Measurements from ENCODE around the gene CHADL. TPM values are rescaled to one million over a fixed set of nuclear protein-coding genes. Genes with fewer than 3 reads are reported as not detected.

CHADL gene
- total and polyA plus RNA-seq, 2 of the 4 experiments (the other 2 are of a cell fraction) = 0.18 to 0.53 TPM

GRCh38 chr22:41261541-41262249, 21.0 kb upstream of the CHADL start:
- no peak overlapping the region for H3K9ac ChIP-seq (ENCODE audit: low read depth, low read length)
- no peak overlapping the region for H3K4me2 ChIP-seq (ENCODE audit: low read depth, low read length)
- H3K27me3 ChIP-seq (ENCODE audit: control insufficient read depth, insufficient read depth, low read length) = no peaks in the 10 kb centered on the region
- dilution Hi-C loops (cut with HindIII; ENCODE audit: low sequenced_read_pairs, unreplicated experiment) (no loop called here), in situ Hi-C loops (cut with MboI; ENCODE audit: low sequenced_read_pairs) (no loop called here), intact Hi-C loops (cut with micrococcal nuclease) (no loop called here)
- no peak overlapping the region for H2AK9ac ChIP-seq (replicated peaks; ENCODE audit: low read depth, low read length, poor library complexity)
- no peak overlapping the region for H2AFZ ChIP-seq (replicated peaks; ENCODE audit: low read length, poor library complexity)
- no peak overlapping the region for H4K5ac ChIP-seq (ENCODE audit: low read depth, low read length)
- H2BK20ac ChIP-seq (ENCODE audit: low read depth, low read length) = no peak overlapping the region
- H4K91ac ChIP-seq (ENCODE audit: insufficient read depth, low read depth, low read length) = no peak overlapping the region
- peaks cover 41% of the 10 kb centered on the region for H4K20me1 ChIP-seq (ENCODE audit: insufficient read depth, low read length)
- H3K9me3 ChIP-seq (ENCODE audit: control insufficient read depth, insufficient read depth, low read length) = no peaks in the 10 kb centered on the region
- 0 out of 2 replicates have a peak overlapping the region, but pooled peaks have one; percentile 31 for H3K23ac ChIP-seq (ENCODE audit: low read depth, low read length)
- H3K4ac ChIP-seq (ENCODE audit: low read depth, low read length) = no peak overlapping the region; the same call in 1 of the 2 replicates
- no peak overlapping the region for H3K4me3 ChIP-seq (ENCODE audit: insufficient read depth, low read depth, low read length)
- no peak overlapping the region; the same call in 1 of the 2 replicates for H3K14ac ChIP-seq (replicated peaks; ENCODE audit: low read depth, low read length)
- ATAC-seq (ENCODE audit: low read depth) = no peak
- H3K18ac ChIP-seq (ENCODE audit: low read depth, low read length) = no peak overlapping the region
- H3K36me3 ChIP-seq (ENCODE audit: control insufficient read depth, insufficient read depth, low read length) = peaks cover 80% of the 10 kb centered on the region
- no peak overlapping the region for H2BK15ac ChIP-seq (ENCODE audit: low read depth, low read length)
- 86% methylated on average over 5 of the region's 12 CpGs; no CpG with 5 or more reads in 1 of the 2 experiments for WGBS, 2 experiments (ENCODE audit: extremely low coverage in 2 of 2, insufficient read length in 1 of 2)
- H3K79me1 ChIP-seq (ENCODE audit: low read depth in 1 of 2, low read length in 2 of 2) = peaks cover 56 to 86% of the 10 kb centered on the region in 2 experiments
- H2BK120ac ChIP-seq (ENCODE audit: low read depth, low read length) = peak overlapping the region; percentile 47; the same call in 1 of the 2 replicates
- H4K8ac ChIP-seq (ENCODE audit: low read depth in 2 of 2, low read length in 2 of 2) = 0 out of 4 replicates have a peak overlapping the region, but pooled peaks of 1 of the 2 experiments have one; percentile 5
- H3K56ac ChIP-seq (ENCODE audit: extremely low read depth, insufficient read depth, low read length) = no peak overlapping the region
- no TSS peak for BruUV-seq (replicated peaks)
- peaks cover 8% of the 10 kb centered on the region for H3K4me1 ChIP-seq (ENCODE audit: control insufficient read depth, insufficient read depth, low read length)
- no peak for DNase-seq
- H2AK5ac ChIP-seq (ENCODE audit: low read depth, low read length) = no peak overlapping the region
- POLR2A ChIA-PET (ENCODE audit: unreplicated experiment) = no interaction called here
- peaks cover 31% of the 10 kb centered on the region for H3K9me1 ChIP-seq (ENCODE audit: insufficient read depth, low read length)
- no peak overlapping the region for H2BK5ac ChIP-seq (ENCODE audit: low read depth, low read length, poor library complexity, severe bottlenecking)
- no peak overlapping the region for H3K27ac ChIP-seq (ENCODE audit: insufficient read depth, low read length)
- CTCF ChIA-PET = no interaction called here
- TF ChIP-seq MAZ (IDR thresholded peaks at IDR 0.05; ENCODE audit: borderline replicate concordance, low read depth, low read length) = no peak
- TF ChIP-seq RAD21 (IDR thresholded peaks at IDR 0.05; ENCODE audit: low read length) = no peak
- no peak for TF ChIP-seq MAFK (IDR thresholded peaks at IDR 0.05; ENCODE audit: low read depth, low read length)
- TF ChIP-seq SMC3 (IDR thresholded peaks at IDR 0.05; ENCODE audit: low read depth, low read length) = no peak
- no peak for TF ChIP-seq CEBPB (IDR thresholded peaks at IDR 0.05; ENCODE audit: low read depth, low read length)
- TF ChIP-seq, protein P1, sequence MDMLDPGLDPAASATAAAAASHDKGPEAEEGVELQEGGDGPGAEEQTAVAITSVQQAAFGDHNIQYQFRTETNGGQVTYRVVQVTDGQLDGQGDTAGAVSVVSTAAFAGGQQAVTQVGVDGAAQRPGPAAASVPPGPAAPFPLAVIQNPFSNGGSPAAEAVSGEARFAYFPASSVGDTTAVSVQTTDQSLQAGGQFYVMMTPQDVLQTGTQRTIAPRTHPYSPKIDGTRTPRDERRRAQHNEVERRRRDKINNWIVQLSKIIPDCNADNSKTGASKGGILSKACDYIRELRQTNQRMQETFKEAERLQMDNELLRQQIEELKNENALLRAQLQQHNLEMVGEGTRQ (IDR thresholded peaks at IDR 0.05; ENCODE audit: low read depth, low read length) = no peak
- no peak for TF ChIP-seq CHD1 (IDR thresholded peaks at IDR 0.05; ENCODE audit: low read depth, low read length)
- TF ChIP-seq RCOR1 (IDR thresholded peaks at IDR 0.05; ENCODE audit: insufficient replicate concordance, low read length) = no peak
- no peak for TF ChIP-seq POLR2A (IDR thresholded peaks at IDR 0.05; ENCODE audit: low read depth, low read length)
- no peak for TF ChIP-seq NFE2L2 (IDR thresholded peaks at IDR 0.05; ENCODE audit: low read depth, low read length)
- TF ChIP-seq MXI1 (IDR thresholded peaks at IDR 0.05; ENCODE audit: borderline replicate concordance, low read depth, low read length) = no peak
- TF ChIP-seq, protein P2, sequence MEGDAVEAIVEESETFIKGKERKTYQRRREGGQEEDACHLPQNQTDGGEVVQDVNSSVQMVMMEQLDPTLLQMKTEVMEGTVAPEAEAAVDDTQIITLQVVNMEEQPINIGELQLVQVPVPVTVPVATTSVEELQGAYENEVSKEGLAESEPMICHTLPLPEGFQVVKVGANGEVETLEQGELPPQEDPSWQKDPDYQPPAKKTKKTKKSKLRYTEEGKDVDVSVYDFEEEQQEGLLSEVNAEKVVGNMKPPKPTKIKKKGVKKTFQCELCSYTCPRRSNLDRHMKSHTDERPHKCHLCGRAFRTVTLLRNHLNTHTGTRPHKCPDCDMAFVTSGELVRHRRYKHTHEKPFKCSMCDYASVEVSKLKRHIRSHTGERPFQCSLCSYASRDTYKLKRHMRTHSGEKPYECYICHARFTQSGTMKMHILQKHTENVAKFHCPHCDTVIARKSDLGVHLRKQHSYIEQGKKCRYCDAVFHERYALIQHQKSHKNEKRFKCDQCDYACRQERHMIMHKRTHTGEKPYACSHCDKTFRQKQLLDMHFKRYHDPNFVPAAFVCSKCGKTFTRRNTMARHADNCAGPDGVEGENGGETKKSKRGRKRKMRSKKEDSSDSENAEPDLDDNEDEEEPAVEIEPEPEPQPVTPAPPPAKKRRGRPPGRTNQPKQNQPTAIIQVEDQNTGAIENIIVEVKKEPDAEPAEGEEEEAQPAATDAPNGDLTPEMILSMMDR (conservative IDR thresholded peaks at IDR 0.05; ENCODE audit: low read depth, low read length) = no peak
- TF ChIP-seq ELK1 (IDR thresholded peaks at IDR 0.05; ENCODE audit: borderline replicate concordance, low read depth, low read length) = no peak
- TF ChIP-seq FOS (IDR thresholded peaks at IDR 0.05; ENCODE audit: low read depth, low read length) = no peak
- no peak for TF ChIP-seq RFX5 (IDR thresholded peaks at IDR 0.05; ENCODE audit: low read depth, low read length)

All from IMR-90 (cell line).